Measurements from ENCODE around the gene TXNL1. TPM values are rescaled to one million over a fixed set of nuclear protein-coding genes. Genes with fewer than 3 reads are reported as not detected.

Gene TXNL1
- total and polyA plus RNA-seq, 2 donors (not counting 3 experiments of a cell fraction or from before 2014, with no cell fraction given), result 29.5 to 81.2 TPM

DNA sequence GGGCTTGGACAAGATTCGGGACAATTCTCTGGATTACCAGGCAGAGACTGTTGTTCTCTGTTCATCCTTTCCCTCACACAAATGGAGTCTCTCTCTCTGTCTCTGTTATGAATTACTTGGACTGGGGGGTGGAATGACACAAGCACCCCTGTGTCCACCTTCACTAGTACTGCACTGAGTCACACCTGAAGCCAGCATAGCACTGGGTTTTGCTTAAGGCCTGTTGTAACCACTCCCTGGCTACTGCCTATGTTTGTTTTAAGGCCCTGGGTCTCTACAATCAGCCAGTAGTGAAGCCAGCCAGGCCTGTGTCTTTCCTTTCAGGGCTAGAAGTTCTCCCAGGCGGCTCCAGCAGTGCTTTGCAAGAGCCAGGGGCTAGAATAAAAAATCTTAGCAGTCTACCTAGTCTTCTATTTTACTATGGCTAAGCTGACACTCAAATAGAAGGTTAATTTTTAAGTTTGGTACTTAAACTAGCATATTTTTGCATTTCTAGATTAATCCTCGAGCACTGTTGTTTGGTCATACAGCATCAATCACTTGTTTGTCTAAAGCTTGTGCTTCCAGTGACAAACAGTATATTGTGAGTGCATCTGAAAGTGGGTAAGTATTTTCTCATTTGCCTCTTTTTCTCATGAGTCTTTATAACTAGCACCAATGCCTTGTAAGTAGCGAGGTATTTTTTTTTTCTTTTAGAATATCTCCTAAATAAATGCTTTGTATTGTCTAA, 40.6 kb upstream of the TXNL1 start:
- dilution Hi-C loops (cut with MboI; ENCODE audit: extremely low pct_ligation_motif_present, low sequenced_read_pairs), result no loop called here
- DNase-seq (ENCODE audit: low read depth, low spot score) (no peak), FAIRE-seq (no peak)
- TF ChIP-seq MYC (IDR thresholded peaks at IDR 0.05; ENCODE audit: low read depth, low read length), result no peak
- no peak for TF ChIP-seq EZH2 (IDR thresholded peaks at IDR 0.05; ENCODE audit: borderline replicate concordance, low read depth, low read length, severe bottlenecking)
- TF ChIP-seq, protein P1, sequence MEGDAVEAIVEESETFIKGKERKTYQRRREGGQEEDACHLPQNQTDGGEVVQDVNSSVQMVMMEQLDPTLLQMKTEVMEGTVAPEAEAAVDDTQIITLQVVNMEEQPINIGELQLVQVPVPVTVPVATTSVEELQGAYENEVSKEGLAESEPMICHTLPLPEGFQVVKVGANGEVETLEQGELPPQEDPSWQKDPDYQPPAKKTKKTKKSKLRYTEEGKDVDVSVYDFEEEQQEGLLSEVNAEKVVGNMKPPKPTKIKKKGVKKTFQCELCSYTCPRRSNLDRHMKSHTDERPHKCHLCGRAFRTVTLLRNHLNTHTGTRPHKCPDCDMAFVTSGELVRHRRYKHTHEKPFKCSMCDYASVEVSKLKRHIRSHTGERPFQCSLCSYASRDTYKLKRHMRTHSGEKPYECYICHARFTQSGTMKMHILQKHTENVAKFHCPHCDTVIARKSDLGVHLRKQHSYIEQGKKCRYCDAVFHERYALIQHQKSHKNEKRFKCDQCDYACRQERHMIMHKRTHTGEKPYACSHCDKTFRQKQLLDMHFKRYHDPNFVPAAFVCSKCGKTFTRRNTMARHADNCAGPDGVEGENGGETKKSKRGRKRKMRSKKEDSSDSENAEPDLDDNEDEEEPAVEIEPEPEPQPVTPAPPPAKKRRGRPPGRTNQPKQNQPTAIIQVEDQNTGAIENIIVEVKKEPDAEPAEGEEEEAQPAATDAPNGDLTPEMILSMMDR (IDR thresholded peaks at IDR 0.05; ENCODE audit: extremely low read depth in 1 of 2, insufficient read depth in 1 of 2, low read depth in 1 of 2, low read length in 2 of 2), result no peak
- no peak for TF ChIP-seq POLR2AphosphoS5 (IDR thresholded peaks at IDR 0.05; ENCODE audit: insufficient read depth, low read depth, low read length)
- no peak for TF ChIP-seq FOS (IDR thresholded peaks at IDR 0.05; ENCODE audit: borderline replicate concordance, insufficient read depth, low read length)
- no peak for TF ChIP-seq JUN (IDR thresholded peaks at IDR 0.05; ENCODE audit: borderline replicate concordance, insufficient read depth, insufficient read length, low read depth)
- TF ChIP-seq POLR2A (IDR thresholded peaks at IDR 0.05; ENCODE audit: low read depth, low read length), result no peak
- TF ChIP-seq, protein P2, sequence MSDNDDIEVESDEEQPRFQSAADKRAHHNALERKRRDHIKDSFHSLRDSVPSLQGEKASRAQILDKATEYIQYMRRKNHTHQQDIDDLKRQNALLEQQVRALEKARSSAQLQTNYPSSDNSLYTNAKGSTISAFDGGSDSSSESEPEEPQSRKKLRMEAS (IDR thresholded peaks at IDR 0.05; ENCODE audit: insufficient read depth, insufficient read length), result no peak
- TF ChIP-seq GATA2 (IDR thresholded peaks at IDR 0.05; ENCODE audit: insufficient read depth, insufficient read length, low read depth, low read length), result no peak
- Histone ChIP-seq H3K36me3 (ENCODE audit: control insufficient read depth in 2 of 2, extremely low read depth in 1 of 2, insufficient read depth in 2 of 2, low read length in 2 of 2) (no peaks in the 10 kb centered on the region), H3K4me2 (ENCODE audit: insufficient read depth, low read length) (no peak overlapping the region), H4K20me1 (replicated peaks; ENCODE audit: control insufficient read depth, extremely low read depth, insufficient read depth, low read length) (no peaks in the 10 kb centered on the region), H3K9me1 (replicated peaks; ENCODE audit: control insufficient read depth, extremely low read depth, insufficient read depth, low read length) (no peaks in the 10 kb centered on the region), H2AFZ (ENCODE audit: low read depth, low read length) (no peak overlapping the region), H3K27me3 (ENCODE audit: control insufficient read depth in 2 of 2, insufficient read depth in 2 of 2, low read length in 2 of 2) (no peaks in the 10 kb centered on the region), H3K9me3 (replicated peaks; ENCODE audit: control insufficient read depth, insufficient read depth, low read length) (no peaks in the 10 kb centered on the region), H3K79me2 (ENCODE audit: control insufficient read depth, insufficient read depth, low read length) (no peaks in the 10 kb centered on the region), H3K4me1 (ENCODE audit: control insufficient read depth, extremely low read depth, insufficient read depth, low read length) (no peaks in the 10 kb centered on the region), H3K9ac (replicated peaks; ENCODE audit: extremely low read depth, insufficient read depth, low read length) (no peak overlapping the region), H3K27ac (ENCODE audit: insufficient read depth, low read depth, low read length) (no peak overlapping the region), H3K4me3 (replicated peaks in 1 of 3; ENCODE audit: insufficient read depth in 1 of 3, low read depth in 1 of 3, low read length in 3 of 3) (no peak overlapping the region)
- POLR2A ChIA-PET, result no interaction called here
- CTCF ChIA-PET, result interaction anchor here (0.7 kb wide), 1 partner anchor 8 kb away, joined by 3 read pairs; no protein-coding TSS in a partner anchor
- intact Hi-C loops (cut with micrococcal nuclease), result no loop called here
- BruUV-seq (replicated peaks), result no TSS peak

Data from endothelial cell of umbilical vein (primary cell).